Left cardiac atrium (tissue), 4 donors: ENCODE data around the gene CA12. TPM values are rescaled to one million over a fixed set of nuclear protein-coding genes. Genes with fewer than 3 reads are reported as not detected.

Experiments
- ATAC-seq, 2 donors: fragments of 200-7000 bp; cut with Tn5 transposase; one replicate each; pipeline ENCODE4 v1.9.1; 2020; ENCODE audit warnings: mild to moderate bottlenecking in 2 of 2, moderate library complexity in 2 of 2
- DNase-seq: peaks from one replicate; pipeline ENCODE4 v3.0.0-alpha.2; 2020
- intact Hi-C, 2 donors: fragments of 100-400 bp; cut with DNase I; formaldehyde crosslinking; loops; one replicate each; pipeline versions ENCODE4 v1.14.1 to v1.15.1; 2022 to 2023
- total RNA-seq, 2 donors: library from RNA; stranded (reverse); fragmentation: NEBNext Ultra II Directional; extraction: Animal tissue kit (Norgen Biotek cat#: 25700); gene quantifications; one replicate each; pipeline ENCODE4 v1.2.1, GENCODE V29; 2021
- donor health status: DM: no; HTN: yes; CAD: no.
- donor health status: DM: no; HTN: yes; CAD: no; lungs with severe emphysema.
- donor health status: DM: yes; HTN: yes; CAD: no.
- donor health status: Dilated cardiomyopathy.

CA12 gene
- total RNA-seq, 2 donors from 2014 or later = 2.3 to 5.4 TPM

- intact Hi-C loops = no loop called here
- ATAC-seq = no peak
- no peak for DNase-seq
Measured at GRCh38 chr15:63382966-63383710, 1.5 kb upstream of the CA12 start.

- ATAC-seq (peak; percentile 11 to 38), DNase-seq (no peak)
- intact Hi-C loops = no loop called here
Measured at GRCh38 chr15:63380808-63381282, 801 bp downstream of the CA12 start.

DNA sequence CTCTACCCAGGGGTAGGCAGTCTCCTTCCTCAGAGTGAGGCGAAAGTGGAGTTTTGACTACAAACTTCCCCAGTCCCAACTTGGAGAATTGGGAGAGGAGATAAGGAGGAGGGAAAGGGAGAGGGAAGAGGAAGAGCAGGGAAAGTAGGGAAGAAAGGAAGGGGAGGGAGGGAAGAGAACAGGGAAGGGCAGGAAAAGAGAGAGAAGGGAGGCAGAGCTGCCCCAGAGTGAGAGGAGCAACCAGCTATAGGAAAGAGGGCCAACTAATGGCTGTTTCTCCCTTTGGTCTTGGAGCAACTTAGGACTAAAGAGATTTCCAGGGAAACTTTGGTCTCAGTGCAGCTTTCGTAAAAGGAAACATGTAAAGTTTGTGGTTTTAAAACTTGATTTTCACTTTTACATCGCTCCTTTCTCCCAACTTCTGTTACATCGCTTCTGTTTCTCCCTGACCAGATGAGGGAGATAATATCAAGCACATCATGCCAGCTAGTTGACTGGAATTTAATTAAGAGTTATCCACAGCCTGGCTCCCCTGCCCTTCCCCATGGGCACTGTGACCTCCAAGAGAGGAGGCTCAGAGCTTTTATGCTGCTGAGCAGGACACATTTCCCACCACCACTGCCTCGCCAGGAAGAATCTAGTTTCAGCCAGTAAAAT, 1.4 kb downstream of the CA12 start:
- ATAC-seq = no peak
- intact Hi-C loops = no loop called here
- DNase-seq = no peak

- ATAC-seq (no peak), DNase-seq (no peak)
- intact Hi-C loops = loop anchor here in 1 of 2 donors (5.0 kb wide), 1 partner anchor 62 kb away; no protein-coding TSS in a partner anchor
Measured at GRCh38 chr15:63379492-63380150, 2.0 kb downstream of the CA12 start.

DNA sequence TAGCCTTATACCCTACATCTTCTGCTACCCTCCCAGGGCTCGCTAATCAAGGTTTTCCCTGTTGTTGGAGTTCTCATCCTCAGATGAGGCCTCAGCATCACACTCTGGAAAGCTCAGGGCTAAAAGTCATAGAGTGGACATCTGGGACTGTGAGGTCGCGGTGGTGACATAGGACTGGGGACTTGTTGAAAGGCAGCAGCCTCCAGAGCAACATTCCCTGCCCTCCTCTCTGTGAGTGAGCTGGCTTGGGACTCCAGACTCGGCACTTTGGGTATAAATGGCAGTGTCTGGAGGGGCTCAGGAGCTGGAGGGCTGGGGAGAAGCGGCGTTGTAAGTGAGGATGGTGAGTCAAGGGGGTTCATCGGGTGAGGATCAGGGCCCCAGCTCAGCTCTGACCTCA, 2.7 kb downstream of the CA12 start:
- DNase-seq = no peak
- intact Hi-C loops = loop anchor here in 1 of 2 donors (5.0 kb wide), 1 partner anchor 62 kb away; no protein-coding TSS in a partner anchor
- no peak for ATAC-seq

- intact Hi-C loops = loop anchor here in 1 of 2 donors (5.0 kb wide), 1 partner anchor 58 kb away; no protein-coding TSS in a partner anchor
- peak; percentile 71 for DNase-seq
- peak; percentile 44 to 48 for ATAC-seq
Measured at GRCh38 chr15:63374686-63375520, 6.7 kb downstream of the CA12 start.

DNA sequence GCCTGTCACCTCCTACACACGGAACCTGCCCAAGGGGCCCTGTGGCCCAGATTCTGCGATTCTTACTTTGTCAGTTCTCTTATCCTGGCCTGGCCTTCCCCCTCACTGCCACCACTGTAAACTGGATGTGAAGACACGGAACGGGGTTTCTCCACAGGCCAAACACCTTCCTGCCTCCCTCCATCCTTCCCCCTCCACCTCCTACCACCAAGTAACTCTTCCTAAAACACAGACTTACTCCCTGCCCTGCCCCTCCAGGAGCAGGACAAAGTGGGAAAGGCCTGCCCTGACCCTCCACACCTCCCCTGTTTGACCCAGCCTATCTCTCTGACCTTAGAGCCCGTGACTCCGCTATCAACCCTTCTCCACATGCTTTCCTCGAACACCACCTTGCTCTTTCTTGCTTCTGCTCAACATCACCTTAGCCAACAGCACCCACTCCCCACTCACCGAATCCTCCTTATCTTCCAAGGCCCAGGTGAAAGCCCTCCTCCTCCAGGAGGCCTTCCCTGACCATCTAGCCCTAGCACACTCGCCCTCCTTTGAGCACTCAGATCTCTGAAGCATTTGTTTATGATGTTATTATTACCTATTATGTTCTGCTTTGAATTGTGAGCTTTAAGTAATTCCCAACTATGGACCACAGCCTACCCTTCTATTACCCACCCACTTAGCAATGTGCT, 7.6 kb downstream of the CA12 start:
- DNase-seq (no peak), ATAC-seq (no peak)
- intact Hi-C loops = no loop called here

DNA sequence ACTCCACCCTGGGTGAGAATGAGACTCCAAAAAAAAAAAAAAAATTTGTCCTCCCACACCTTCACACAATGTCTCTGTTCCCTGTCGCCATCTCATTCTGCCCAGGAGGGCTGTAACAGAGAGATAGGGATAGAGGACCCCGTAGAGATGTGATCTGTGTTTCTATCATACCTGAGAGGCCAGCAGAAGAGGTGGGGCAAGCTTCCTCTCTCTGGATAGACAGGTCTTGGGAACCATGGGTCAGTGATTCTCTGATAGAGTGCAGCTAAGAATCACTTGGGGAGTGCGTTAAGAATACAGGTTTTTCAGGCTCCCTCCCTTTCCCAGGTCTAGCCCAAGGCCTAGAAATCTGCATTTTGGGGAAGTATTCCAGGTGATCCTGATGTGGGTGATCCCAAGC, 8.3 kb downstream of the CA12 start:
- intact Hi-C loops = no loop called here
- no peak for ATAC-seq
- DNase-seq = no peak

GRCh38 chr15:63372753-63373152, 8.9 kb downstream of the CA12 start:
- no peak for ATAC-seq
- no peak for DNase-seq
- intact Hi-C loops = no loop called here

DNA sequence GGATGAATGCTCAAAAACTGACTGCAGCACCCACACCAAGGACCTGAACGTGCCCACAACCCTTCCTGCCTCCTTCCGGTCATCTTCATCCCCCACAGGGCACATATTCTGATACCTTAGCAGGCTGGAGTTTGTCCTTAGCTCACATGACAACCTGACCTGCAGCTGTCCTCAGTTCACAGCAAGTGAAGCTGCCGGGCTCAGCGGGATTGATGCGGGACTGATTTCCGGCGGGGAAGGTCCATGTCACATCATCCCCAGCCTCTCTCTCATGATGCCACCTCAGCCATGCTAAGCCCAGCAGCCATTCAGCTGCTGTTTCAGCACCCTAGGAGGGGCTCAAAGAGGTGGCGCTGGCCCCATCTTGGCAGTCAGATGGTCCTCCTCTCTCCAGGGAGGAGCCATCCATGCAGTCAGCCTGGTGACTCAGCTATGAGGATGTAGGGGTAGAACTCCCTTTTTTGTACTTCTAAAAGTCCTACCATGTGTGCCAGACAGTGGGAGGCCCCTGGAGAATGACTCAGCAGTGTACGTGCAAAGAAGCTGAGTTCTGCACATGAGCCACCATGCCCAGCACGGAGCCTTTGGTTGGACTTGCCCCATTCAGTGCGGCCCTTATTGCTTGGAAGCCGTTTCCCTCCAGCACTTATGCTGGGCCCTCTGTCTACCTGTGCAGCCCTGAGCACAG, 9.5 kb downstream of the CA12 start:
- peak; percentile 66 for DNase-seq
- intact Hi-C loops = no loop called here

DNA sequence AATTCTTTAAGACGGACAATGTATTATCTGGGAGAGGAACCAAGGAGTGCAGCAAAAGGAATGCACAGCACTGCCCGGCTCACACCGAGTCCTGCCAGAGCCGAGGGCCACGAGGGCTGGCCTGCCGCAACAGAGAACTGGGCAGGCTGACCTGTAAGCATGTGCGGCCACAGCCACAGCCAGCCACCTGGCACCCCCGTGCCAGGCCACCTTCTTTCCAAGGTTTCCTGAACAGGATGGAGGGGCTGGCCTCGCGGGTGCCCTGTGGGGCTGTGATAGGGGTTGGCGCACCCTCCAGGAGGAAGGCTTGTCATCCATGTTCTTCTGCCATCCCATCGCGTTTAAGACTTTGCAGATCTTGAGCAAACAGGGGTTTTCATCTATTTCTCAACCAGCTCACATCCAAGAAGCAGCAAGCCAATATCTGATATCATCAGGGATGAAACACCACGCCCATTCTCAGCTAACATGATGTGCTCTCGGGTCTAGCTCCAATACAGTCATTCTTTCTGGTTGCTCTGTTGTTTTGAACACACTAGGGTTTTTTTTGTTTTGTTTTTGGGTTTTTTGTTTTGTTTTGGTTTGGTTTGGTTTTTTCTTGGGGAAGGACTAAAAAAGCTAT, 10.2 kb downstream of the CA12 start:
- intact Hi-C loops = no loop called here
- ATAC-seq (peak; percentile 13 to 75), DNase-seq (no peak)

More for the DNA sequence above, 9.5 kb downstream of the CA12 start:
- peak; percentile 53 to 94 for ATAC-seq

- intact Hi-C loops = no loop called here
- ATAC-seq (no peak), DNase-seq (no peak)
Measured at GRCh38 chr15:63370764-63371163, 10.9 kb downstream of the CA12 start.

- ATAC-seq = no peak
- DNase-seq = no peak
- intact Hi-C loops = no loop called here
Measured at GRCh38 chr15:63369781-63370180, 11.9 kb downstream of the CA12 start.

- DNase-seq (no peak), ATAC-seq (no peak)
- intact Hi-C loops = no loop called here
Measured at GRCh38 chr15:63369296-63369695, 12.3 kb downstream of the CA12 start.

GRCh38 chr15:63368503-63368902, 13.1 kb downstream of the CA12 start:
- no peak for ATAC-seq
- intact Hi-C loops = no loop called here
- DNase-seq = no peak

- DNase-seq (no peak), ATAC-seq (no peak)
- intact Hi-C loops = no loop called here
Measured at GRCh38 chr15:63367900-63368299, 13.7 kb downstream of the CA12 start.

DNA sequence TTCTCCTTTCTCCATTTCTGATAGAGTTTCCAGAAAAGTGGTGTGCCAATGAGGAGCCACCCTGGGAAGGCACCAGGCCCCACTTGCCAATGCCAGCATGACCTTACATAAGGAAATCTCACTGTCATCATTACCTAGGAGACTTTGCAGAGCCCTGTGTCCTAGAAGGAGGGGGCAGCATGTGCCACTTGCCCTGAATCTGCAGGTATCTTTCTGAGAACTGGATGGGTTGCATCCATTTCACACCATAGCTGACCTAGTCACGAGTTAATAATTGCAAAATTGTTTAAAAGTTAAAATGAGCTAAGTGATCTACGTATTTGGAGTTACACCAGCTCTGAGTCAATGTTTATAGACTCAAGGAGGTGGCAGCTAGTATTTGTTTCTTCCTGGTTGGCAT, 14.3 kb downstream of the CA12 start:
- no peak for DNase-seq
- intact Hi-C loops = no loop called here
- no peak for ATAC-seq

- ATAC-seq = no peak
- DNase-seq = no peak
- intact Hi-C loops = no loop called here
Measured at GRCh38 chr15:63366451-63366850, 15.2 kb downstream of the CA12 start.
